ENCODE data around the gene CTAGE1.

DNA sequence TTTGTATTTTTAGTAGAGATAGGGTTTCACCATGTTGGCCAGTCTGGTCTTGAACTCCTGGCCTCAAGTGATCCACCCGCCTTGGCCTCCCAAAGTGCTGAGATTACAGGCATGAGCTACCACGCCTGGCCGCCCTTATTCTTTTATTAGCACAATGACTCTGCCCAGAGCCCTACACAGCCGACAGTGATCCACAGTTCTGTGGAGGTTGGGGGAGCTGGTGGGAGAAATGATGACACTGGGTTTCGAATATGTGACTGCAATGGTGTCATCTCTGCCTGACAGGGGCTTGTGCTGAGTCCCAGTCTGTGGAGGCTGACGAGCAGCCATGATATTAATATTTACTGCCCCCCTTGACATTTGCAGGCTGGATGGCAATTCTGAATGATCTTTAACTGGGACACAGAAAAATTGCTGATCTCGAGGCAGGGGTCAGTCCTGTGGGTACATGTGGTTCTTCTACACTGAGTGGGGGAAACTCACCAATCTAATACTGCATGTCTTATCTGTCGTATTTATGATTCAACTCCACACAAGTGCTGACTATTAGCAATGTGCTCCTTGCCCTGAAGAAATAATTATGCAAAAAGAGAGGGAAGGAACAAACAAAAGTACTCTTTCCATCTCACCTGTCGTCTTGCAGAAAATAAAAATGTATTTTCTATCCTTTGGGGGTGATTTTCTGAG lies 6.3 kb upstream of the CTAGE1 start:
- TF ChIP-seq, protein P1, sequence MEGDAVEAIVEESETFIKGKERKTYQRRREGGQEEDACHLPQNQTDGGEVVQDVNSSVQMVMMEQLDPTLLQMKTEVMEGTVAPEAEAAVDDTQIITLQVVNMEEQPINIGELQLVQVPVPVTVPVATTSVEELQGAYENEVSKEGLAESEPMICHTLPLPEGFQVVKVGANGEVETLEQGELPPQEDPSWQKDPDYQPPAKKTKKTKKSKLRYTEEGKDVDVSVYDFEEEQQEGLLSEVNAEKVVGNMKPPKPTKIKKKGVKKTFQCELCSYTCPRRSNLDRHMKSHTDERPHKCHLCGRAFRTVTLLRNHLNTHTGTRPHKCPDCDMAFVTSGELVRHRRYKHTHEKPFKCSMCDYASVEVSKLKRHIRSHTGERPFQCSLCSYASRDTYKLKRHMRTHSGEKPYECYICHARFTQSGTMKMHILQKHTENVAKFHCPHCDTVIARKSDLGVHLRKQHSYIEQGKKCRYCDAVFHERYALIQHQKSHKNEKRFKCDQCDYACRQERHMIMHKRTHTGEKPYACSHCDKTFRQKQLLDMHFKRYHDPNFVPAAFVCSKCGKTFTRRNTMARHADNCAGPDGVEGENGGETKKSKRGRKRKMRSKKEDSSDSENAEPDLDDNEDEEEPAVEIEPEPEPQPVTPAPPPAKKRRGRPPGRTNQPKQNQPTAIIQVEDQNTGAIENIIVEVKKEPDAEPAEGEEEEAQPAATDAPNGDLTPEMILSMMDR (IDR thresholded peaks at IDR 0.05) = no peak
- no peak for TF ChIP-seq EZH2 (IDR thresholded peaks at IDR 0.05; ENCODE audit: borderline replicate concordance, insufficient read depth, low read depth, low read length, poor library complexity, severe bottlenecking)
